ENCODE results near the gene COPS8.

DNA sequence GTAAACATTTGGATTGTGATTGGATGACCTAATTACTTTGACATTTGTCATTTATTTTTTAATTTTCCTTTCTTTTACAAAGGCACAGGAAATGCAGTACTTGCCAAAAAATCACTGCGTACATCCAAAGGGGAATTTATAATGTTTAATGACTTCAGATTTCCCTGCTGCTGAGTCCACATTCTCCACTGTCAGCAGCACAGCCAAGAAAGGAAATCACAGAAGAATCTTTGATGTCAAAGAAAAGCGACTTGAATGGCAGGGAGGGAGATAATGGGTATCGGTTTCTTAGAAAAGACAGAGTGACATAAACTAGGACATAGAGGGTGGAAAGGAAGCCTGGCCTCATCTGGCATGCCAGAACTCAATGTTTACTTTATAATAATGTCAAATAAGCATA lies 41.4 kb upstream of the COPS8 start:
- TF ChIP-seq YY1 (IDR thresholded peaks at IDR 0.05; ENCODE audit: insufficient read depth, insufficient read length) (no peak), ZNF274 (IDR thresholded peaks at IDR 0.05; ENCODE audit: low read depth, low read length) (no peak)
